SK-N-MC (cell line): ENCODE measurements around the gene UROS.

Experiments
- DNase-seq: peaks from one replicate; pipeline ENCODE4 v3.0.0-alpha.2; 2011; ENCODE audit warnings: low read depth, low spot score
- H3K27ac ChIP-seq: fragments of 200-600 bp; sonication (generic); 2 replicates; pipeline ENCODE4 v1.5.1; 2016; ENCODE audit warnings: mixed run types
- H3K36me3 ChIP-seq: fragments of 200-600 bp; sonication (generic); 2 replicates; pipeline ENCODE4 v1.6.1; 2017; ENCODE audit warnings: antibody characterized with exemption, low read length, mixed read lengths; ENCODE audit not compliant: insufficient read depth
- H3K4me3 ChIP-seq: fragments of 200-600 bp; sonication (generic); 2 replicates; pipeline ENCODE4 v1.5.1; 2016
- H3K9ac ChIP-seq: fragments of 200-600 bp; sonication (generic); 2 replicates; pipeline ENCODE4 v1.8.0; 2017; ENCODE audit warnings: mixed run types, mixed read lengths; ENCODE audit not compliant: insufficient read length
- H3K9me3 ChIP-seq: fragments of 200-600 bp; sonication (generic); 2 replicates; pipeline ENCODE4 v1.6.1; 2017; ENCODE audit warnings: low read depth, mild to moderate bottlenecking, antibody characterized with exemption, low read length, moderate library complexity, mixed read lengths
- EZH2 ChIP-seq: fragments of 200-600 bp; sonication (generic); IDR thresholded peaks from one replicate; pipeline ENCODE4 v1.6.1; 2017; ENCODE audit warnings: antibody characterized with exemption
- FOXP2 ChIP-seq: optimal IDR thresholded peaks from 2 replicates; pipeline ENCODE3; 2011; ENCODE audit warnings: mild to moderate bottlenecking, moderate library complexity; ENCODE audit not compliant: insufficient read depth; ENCODE audit errors: extremely low read length, control extremely low read depth
- POLR2AphosphoS5 ChIP-seq: IDR thresholded peaks from 2 replicates; pipeline ENCODE4 v1.6.1; 2012; ENCODE audit warnings: mild to moderate bottlenecking, low read depth, low read length, borderline replicate concordance

The UROS gene

DNA sequence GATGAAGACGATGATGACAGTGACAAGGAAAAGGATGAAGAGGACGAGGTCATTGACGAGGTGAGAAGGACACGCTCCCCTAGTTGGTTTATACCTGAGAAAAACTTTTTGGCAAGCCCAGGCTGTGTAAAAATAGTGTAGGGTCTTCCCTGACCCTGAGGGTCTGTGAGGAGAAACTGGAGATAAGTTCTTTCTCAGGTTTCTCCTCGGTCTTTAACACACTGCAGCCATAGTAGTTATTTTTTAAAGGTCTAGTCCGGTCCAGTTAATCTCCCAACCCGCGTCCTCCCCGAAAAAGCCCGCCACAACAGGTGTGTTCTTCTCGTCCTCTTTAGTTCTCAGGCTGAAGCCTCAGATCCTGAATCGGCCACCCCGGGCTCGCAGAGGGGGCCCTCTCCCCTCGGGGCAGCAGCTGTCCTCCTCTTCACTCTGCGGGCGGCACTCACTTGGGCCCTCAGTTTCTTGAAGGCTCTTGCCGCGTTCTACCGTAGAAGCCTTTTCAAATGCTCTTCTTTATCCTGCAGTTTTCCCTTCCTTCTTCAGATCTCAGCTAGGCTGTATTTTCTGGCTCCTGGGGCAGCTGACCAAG, 699 bp upstream of the UROS start:
- no peak for DNase-seq
- Histone ChIP-seq H3K9me3 (no peaks in the 10 kb centered on the region), H3K9ac (peak overlapping the region; percentile 91), H3K36me3 (peaks cover 29% of the 10 kb centered on the region), H3K4me3 (peak overlapping the region; percentile 89), H3K27ac (no peak overlapping the region)
- no peak for TF ChIP-seq POLR2AphosphoS5
- TF ChIP-seq EZH2 = no peak
- no peak for TF ChIP-seq FOXP2

DNA sequence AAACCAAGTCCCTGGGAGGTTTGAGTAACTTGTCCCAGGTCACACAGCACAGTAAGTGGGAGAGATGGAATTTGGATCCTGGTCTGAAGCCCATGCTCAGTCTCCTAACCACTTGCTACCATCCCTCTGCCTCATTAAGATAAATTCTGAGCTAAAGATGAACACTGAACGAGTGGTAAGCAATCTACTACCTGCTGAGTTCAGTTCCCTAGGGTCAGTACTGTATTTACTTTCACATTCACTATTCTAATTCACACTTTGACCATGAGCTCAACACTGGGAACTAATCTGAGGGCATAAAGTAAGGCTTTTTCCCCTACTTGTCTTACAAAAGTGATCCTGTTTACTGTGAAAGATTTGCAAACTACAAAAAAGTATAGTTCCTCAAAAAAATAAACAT, 2.4 kb downstream of the UROS start:
- no peak for DNase-seq
- H3K9me3 ChIP-seq = no peaks in the 10 kb centered on the region
- peaks cover 4% of the 10 kb centered on the region; the same call in 1 of the 2 replicates for H3K36me3 ChIP-seq
- H3K27ac ChIP-seq = no peak overlapping the region
- no peak overlapping the region for H3K9ac ChIP-seq
- H3K4me3 ChIP-seq = no peak overlapping the region
- TF ChIP-seq EZH2 = no peak
- TF ChIP-seq FOXP2 = no peak

DNA sequence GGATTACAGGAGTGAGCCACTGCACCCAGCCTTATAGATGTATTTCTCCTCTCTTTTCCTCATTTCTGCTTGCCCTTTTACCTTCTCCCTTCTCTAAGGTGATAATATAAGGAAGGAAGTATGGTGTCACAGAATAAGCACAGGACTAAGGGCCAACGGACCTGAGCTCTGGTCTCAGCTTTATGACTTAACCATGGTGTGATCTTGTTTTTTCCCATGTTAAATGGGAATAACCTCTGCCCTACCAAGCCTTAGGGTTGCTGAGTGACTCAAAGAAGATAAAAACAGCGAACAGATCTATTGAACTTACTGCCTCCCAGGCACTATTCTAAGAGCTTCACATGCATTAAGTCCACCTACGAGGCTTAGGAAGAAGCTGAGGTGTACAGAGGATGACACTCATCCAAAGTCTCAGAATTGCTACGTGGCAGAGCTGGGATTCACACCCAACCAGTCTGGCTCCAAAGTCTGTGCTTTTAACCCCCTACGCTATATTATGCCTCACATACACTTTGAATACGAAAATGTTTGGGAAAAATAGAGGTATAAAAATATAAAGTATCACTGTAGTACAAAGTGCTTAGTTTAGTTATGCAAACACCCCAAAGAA, 5.6 kb downstream of the UROS start:
- H3K27ac ChIP-seq = no peak overlapping the region
- no peak overlapping the region for H3K4me3 ChIP-seq
- no peaks in the 10 kb centered on the region for H3K36me3 ChIP-seq
- no peak for DNase-seq
- TF ChIP-seq FOXP2 (no peak), EZH2 (no peak), POLR2AphosphoS5 (no peak)
- H3K9me3 ChIP-seq = no peaks in the 10 kb centered on the region
- H3K9ac ChIP-seq = no peak overlapping the region

DNA sequence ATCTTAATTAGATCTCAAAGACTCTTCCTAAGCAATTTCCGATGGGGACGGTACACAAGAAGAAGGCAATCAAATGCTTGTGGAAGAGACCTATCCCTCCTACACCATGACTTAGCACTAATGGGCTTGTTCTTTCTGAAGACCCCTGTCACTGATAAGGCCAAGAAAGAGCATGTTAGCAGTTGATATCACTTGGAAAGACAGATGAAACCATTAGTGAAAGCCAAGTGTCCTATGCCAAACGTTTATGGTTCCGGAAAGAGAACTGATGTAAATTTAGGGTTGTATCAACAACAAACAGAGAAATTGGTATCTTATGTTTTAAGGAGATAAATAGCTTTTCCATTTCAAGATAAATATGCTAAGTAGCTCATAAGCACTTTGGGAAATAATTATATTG, 6.5 kb downstream of the UROS start:
- H3K9ac ChIP-seq = no peak overlapping the region
- H3K27ac ChIP-seq = no peak overlapping the region
- DNase-seq = no peak
- no peak for TF ChIP-seq EZH2
- TF ChIP-seq FOXP2 = no peak
- no peak for TF ChIP-seq POLR2AphosphoS5
- H3K36me3 ChIP-seq = no peaks in the 10 kb centered on the region
- no peak overlapping the region for H3K4me3 ChIP-seq
- H3K9me3 ChIP-seq = no peaks in the 10 kb centered on the region

DNA sequence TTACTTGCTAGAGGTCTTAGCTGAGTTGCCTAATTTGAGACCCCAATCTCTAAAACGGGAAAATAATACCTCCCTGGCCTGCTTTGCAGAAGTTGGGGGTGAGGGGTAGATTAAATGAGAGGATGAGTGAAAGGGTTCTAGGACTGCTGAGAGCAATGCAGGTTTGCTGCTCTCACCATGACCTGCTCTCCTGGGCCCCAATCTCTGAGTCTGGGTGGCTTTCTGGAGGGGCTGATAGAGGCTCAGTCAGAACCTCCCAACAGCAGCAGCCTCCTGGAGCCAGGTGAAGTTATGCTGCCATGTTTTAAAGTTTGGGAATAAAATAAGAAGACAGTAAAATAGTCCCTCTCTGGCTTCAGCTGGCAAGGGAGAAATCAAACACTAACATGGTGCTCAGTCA, 7.3 kb downstream of the UROS start:
- DNase-seq = no peak
- H3K27ac ChIP-seq = no peak overlapping the region
- no peak for TF ChIP-seq EZH2
- no peak for TF ChIP-seq POLR2AphosphoS5
- no peak for TF ChIP-seq FOXP2
- no peaks in the 10 kb centered on the region for H3K9me3 ChIP-seq
- H3K36me3 ChIP-seq = no peaks in the 10 kb centered on the region
- H3K9ac ChIP-seq = no peak overlapping the region
- no peak overlapping the region for H3K4me3 ChIP-seq

DNA sequence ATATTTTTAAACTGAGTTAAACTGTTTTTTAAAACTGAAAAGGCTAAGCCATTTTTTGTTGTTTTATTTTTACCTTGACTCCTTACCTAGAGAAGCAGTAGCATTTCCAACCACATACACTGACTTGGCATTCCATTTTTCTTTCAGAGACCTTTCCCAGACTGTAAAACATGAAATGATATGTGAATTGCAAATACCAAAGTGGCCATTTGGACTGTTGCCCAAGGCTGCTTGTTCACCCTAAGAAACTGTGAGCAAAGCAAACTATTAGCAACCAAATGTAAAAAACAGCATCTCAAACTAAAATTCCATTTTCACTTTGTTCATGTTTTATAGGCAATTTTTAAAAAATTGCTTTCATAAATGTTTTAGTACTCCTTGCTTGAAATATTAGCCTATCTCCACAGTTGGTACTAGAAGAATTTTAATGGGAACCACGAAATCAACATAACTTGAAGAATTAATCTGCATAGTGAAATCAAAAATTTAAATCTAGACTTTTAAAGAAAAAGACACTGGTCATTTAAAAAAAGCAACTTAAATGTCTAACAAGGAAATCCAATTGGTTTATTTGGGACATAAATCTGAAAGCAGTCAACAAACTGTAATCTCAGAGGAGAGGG, 10.8 kb downstream of the UROS start:
- no peak overlapping the region for H3K9ac ChIP-seq
- no peak overlapping the region for H3K27ac ChIP-seq
- H3K36me3 ChIP-seq = no peaks in the 10 kb centered on the region
- TF ChIP-seq EZH2 (no peak), FOXP2 (no peak), POLR2AphosphoS5 (no peak)
- H3K4me3 ChIP-seq = no peak overlapping the region
- DNase-seq = no peak
- no peaks in the 10 kb centered on the region for H3K9me3 ChIP-seq

DNA sequence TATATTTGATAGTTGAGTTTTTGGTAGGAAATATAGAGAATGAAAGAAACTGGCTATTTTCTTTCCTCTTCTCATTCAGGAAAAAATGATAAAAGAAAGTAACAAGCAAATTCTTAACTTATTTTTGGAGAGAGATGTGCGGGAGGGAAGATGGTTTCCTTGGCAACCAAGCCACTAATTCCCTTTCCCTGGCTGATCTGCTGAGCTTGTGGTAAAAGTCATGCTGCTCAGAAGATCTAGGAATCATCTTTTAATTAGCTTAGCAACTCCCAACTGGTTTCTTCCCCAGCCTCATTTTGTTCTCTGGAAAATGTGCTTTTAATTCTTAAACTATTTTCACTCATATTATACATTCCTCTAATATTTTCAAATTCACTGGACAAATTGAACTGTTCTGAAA, 11.8 kb downstream of the UROS start:
- no peak for DNase-seq
- Histone ChIP-seq H3K27ac (no peak overlapping the region), H3K9ac (no peak overlapping the region), H3K4me3 (no peak overlapping the region), H3K36me3 (no peaks in the 10 kb centered on the region), H3K9me3 (no peaks in the 10 kb centered on the region)
- no peak for TF ChIP-seq POLR2AphosphoS5
- TF ChIP-seq EZH2 = no peak
- no peak for TF ChIP-seq FOXP2

DNA sequence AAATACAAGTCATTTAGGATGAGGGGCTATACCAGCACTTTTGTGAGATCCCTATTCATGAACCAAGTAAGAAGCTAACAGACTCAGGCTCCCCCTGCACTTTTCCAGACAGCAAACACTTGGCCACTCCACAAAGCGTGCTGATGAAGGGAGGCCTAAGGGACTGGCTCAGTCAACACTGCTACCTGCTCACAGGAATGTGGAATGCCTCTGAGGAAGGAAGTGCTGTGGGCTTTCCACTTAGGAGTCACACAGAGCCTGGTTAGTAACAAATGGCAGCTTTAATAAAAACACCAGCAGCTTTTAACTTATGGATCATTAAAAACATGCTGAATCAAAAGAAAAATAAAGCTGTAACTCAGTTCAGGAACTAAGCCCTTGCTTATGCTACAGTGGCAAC, 15.0 kb downstream of the UROS start:
- Histone ChIP-seq H3K27ac (no peak overlapping the region), H3K9ac (no peak overlapping the region)

More for the DNA sequence above, 15.0 kb downstream of the UROS start:
- TF ChIP-seq FOXP2 (no peak), EZH2 (no peak), POLR2AphosphoS5 (no peak)
- no peak for DNase-seq
- Histone ChIP-seq H3K4me3 (no peak overlapping the region), H3K36me3 (no peaks in the 10 kb centered on the region), H3K9me3 (no peaks in the 10 kb centered on the region)
